SK-N-MC (cell line): ENCODE data around the gene TEAD1.

ENCODE experiments used
- DNase-seq: peaks from one replicate; pipeline ENCODE4 v3.0.0-alpha.2; 2011; ENCODE audit warnings: low read depth, low spot score
- H3K27ac ChIP-seq: fragments of 200-600 bp; sonication (generic); 2 replicates; pipeline ENCODE4 v1.5.1; 2016; ENCODE audit warnings: mixed run types
- H3K36me3 ChIP-seq: fragments of 200-600 bp; sonication (generic); 2 replicates; pipeline ENCODE4 v1.6.1; 2017; ENCODE audit warnings: antibody characterized with exemption, low read length, mixed read lengths; ENCODE audit not compliant: insufficient read depth
- H3K4me3 ChIP-seq: fragments of 200-600 bp; sonication (generic); 2 replicates; pipeline ENCODE4 v1.5.1; 2016
- H3K9ac ChIP-seq: fragments of 200-600 bp; sonication (generic); 2 replicates; pipeline ENCODE4 v1.8.0; 2017; ENCODE audit warnings: mixed run types, mixed read lengths; ENCODE audit not compliant: insufficient read length
- H3K9me3 ChIP-seq: fragments of 200-600 bp; sonication (generic); 2 replicates; pipeline ENCODE4 v1.6.1; 2017; ENCODE audit warnings: low read depth, mild to moderate bottlenecking, antibody characterized with exemption, low read length, moderate library complexity, mixed read lengths
- EZH2 ChIP-seq: fragments of 200-600 bp; sonication (generic); IDR thresholded peaks from one replicate; pipeline ENCODE4 v1.6.1; 2017; ENCODE audit warnings: antibody characterized with exemption
- FOXP2 ChIP-seq: optimal IDR thresholded peaks from 2 replicates; pipeline ENCODE3; 2011; ENCODE audit warnings: mild to moderate bottlenecking, moderate library complexity; ENCODE audit not compliant: insufficient read depth; ENCODE audit errors: extremely low read length, control extremely low read depth
- POLR2AphosphoS5 ChIP-seq: IDR thresholded peaks from 2 replicates; pipeline ENCODE4 v1.6.1; 2012; ENCODE audit warnings: mild to moderate bottlenecking, low read depth, low read length, borderline replicate concordance

TEAD1 gene

GRCh38 chr11:12813371-12814225, 139.4 kb downstream of the TEAD1 start:
- no peak overlapping the region for H3K9ac ChIP-seq
- TF ChIP-seq FOXP2 (no peak), POLR2AphosphoS5 (no peak), EZH2 (no peak)
- H3K4me3 ChIP-seq, result no peak overlapping the region
- no peaks in the 10 kb centered on the region for H3K36me3 ChIP-seq
- no peaks in the 10 kb centered on the region for H3K9me3 ChIP-seq
- H3K27ac ChIP-seq, result no peak overlapping the region
- no peak for DNase-seq

DNA sequence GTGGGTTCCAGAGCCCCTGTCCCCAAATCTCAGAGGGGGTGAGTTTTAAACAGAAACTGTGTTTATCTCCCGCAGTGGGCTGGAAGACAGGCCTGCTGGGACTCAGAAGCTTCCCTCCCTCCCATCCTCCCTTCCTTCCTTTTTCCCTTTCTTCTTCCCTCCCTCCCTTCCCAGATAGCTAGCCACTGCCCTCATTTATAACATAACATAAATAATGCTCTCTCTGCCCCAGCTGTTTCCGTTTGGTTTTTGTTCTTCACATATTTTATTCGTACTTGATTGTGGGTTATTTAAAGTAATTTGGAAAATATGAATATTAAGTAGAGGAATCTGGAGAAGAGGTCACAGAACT, 140.9 kb downstream of the TEAD1 start:
- no peak for DNase-seq
- TF ChIP-seq POLR2AphosphoS5, result no peak
- TF ChIP-seq EZH2, result no peak
- no peak for TF ChIP-seq FOXP2
- H3K36me3 ChIP-seq, result no peaks in the 10 kb centered on the region
- H3K4me3 ChIP-seq, result peak overlapping the region; percentile 58
- H3K27ac ChIP-seq, result peak overlapping the region; percentile 67
- H3K9me3 ChIP-seq, result no peaks in the 10 kb centered on the region
- no peak overlapping the region for H3K9ac ChIP-seq

GRCh38 chr11:12815931-12816494, 141.8 kb downstream of the TEAD1 start:
- DNase-seq, result no peak
- no peaks in the 10 kb centered on the region for H3K9me3 ChIP-seq

DNA sequence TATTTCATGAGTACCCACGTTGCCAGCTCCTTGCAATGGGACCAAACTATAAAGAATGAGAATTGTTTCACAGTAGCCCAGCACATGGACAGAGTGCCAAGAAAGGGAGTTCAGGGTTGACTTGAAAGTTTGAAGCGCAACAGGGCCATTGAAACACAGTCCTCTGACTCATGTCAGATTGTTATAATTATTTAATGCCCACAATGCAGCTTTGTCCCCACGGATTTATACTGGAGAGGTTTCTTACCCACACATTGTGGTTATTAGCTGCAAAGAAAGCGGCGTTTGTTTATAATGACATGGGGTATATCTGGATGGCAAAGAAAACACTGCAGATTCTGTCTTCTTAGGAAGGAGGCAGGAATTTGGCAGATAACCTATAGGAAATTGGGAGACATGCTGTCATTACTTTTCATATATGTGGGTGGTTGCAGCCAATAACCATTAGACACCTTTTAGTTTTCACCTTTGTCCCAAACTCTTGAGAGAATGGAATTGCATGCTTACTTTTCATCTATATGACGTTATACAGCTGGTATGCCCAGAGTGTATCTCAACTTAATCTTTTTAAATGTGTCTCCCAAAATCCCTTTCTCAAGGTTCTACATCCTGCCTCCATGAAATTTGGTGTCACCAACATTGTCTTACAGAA, 143.6 kb downstream of the TEAD1 start:
- TF ChIP-seq EZH2 (no peak), POLR2AphosphoS5 (no peak), FOXP2 (no peak)
- Histone ChIP-seq H3K27ac (no peak overlapping the region), H3K4me3 (no peak overlapping the region), H3K9me3 (no peaks in the 10 kb centered on the region), H3K9ac (no peak overlapping the region), H3K36me3 (no peaks in the 10 kb centered on the region)
- no peak for DNase-seq

More at GRCh38 chr11:12815931-12816494, 141.8 kb downstream of the TEAD1 start:
- H3K9ac ChIP-seq, result no peak overlapping the region
- H3K36me3 ChIP-seq, result no peaks in the 10 kb centered on the region
- TF ChIP-seq EZH2, result no peak
- no peak for TF ChIP-seq FOXP2
- no peak for TF ChIP-seq POLR2AphosphoS5
- H3K4me3 ChIP-seq, result no peak overlapping the region
- H3K27ac ChIP-seq, result no peak overlapping the region

DNA sequence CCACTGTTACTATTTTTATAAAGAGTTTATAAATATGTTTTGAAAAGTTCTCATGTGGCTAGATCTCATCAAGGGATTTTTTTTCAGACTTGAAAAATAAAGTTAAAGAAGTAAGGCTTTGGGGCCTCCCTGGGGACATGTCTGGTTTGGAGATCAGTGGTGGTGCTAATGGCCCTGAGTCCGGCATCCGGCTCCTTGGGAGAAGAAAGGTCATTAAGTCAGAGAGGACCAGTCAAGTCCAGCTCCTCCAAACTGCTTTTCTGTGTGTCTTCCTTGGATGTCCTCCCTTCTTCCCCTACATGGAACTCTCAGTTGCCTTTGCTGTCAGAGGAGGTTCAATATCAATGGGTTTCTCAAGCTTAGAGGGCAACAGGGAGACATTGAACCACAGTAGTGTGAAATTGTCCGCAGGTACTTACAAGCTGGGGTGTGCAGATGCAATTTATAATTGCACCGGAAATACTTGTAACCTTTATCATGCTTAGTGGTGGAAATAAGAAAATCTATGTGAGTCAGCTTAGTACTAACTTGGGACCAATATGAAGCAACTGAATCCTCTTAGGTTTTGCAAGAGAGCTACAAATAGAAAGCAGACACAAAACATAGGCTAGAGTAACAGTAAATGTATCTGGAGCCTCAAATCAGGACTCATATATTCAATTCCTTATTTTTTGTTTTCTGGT, 144.3 kb downstream of the TEAD1 start:
- TF ChIP-seq POLR2AphosphoS5 (no peak), EZH2 (no peak), FOXP2 (no peak)
- no peaks in the 10 kb centered on the region for H3K36me3 ChIP-seq
- H3K9me3 ChIP-seq, result no peaks in the 10 kb centered on the region
- no peak overlapping the region for H3K4me3 ChIP-seq
- no peak for DNase-seq
- H3K9ac ChIP-seq, result no peak overlapping the region
- H3K27ac ChIP-seq, result no peak overlapping the region

DNA sequence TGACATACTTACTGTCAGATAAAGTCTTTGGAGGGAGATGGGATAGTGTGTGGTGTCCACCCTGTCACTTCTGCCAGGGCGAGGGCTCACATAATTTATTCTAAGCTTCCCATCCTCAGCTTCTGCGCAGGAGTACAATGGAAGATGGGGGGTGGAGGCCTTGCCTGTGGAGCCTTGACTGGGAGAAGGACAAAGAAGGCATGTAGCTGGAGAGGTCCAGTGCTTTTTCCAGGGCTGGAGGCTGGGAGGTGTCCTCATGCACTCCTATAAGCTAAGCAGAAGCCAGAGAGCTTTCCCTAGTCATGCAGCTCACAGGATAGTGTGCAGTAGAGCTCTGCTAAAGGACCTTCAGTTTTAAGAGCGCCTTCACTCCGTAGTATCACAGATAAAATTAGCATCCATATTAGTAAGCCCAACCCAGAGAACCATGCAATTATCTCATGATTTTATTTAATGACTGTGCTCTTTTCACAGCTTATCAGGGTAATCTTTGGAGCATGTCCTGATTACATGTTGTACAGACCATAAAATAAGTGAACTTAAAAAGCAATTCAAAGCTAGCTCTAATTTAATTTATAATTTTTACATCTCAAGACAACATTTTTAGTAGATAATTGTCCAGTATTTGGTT, 148.3 kb downstream of the TEAD1 start:
- TF ChIP-seq FOXP2 (no peak), EZH2 (no peak), POLR2AphosphoS5 (no peak)
- no peak overlapping the region for H3K9ac ChIP-seq

DNA sequence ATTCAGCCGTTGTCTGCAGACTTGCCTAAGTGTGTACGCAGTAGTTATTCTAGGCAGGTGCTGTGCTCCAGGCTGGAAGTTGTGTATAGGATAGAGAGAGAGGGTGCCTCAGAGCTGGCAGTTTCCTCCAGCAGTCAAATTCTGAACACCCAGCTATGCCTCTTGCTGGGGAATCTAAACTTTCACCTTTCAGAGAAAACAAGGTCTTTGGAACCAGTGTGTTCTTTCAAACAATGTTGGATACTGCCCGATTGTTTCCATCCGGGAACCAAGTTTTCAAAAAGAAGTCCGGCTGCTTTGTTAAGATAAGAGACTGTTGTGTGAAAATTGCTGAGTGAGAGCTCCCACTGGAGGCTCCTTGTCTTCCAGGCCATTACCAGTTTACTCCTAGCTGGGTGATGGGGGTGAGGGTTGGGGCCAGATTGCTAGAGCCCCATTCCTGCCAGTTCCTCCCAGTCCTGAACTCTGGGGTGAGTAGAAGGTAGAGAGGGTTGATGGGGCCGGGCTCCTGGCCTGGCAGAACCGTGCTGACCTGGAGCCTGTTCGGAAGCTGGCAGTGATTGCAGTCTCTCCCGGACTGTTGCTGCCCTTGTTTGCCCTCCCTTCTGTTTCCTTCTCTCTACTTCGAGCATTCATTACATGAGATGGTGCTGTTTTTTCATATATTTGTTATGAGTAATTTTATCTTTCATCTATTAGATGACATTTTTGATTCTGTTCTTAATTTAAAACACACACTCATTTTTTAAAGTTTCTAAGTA, 150.2 kb downstream of the TEAD1 start:
- no peaks in the 10 kb centered on the region for H3K9me3 ChIP-seq
- H3K9ac ChIP-seq, result no peak overlapping the region
- H3K4me3 ChIP-seq, result no peak overlapping the region
- no peak for DNase-seq
- no peaks in the 10 kb centered on the region for H3K36me3 ChIP-seq
- H3K27ac ChIP-seq, result no peak overlapping the region
- TF ChIP-seq FOXP2 (no peak), POLR2AphosphoS5 (no peak)

More for the DNA sequence above, 148.3 kb downstream of the TEAD1 start:
- no peak for DNase-seq
- no peaks in the 10 kb centered on the region for H3K36me3 ChIP-seq
- H3K9me3 ChIP-seq, result no peaks in the 10 kb centered on the region
- H3K27ac ChIP-seq, result no peak overlapping the region
- H3K4me3 ChIP-seq, result no peak overlapping the region

- Histone ChIP-seq H3K9me3 (no peaks in the 10 kb centered on the region), H3K9ac (no peak overlapping the region), H3K4me3 (no peak overlapping the region), H3K36me3 (no peaks in the 10 kb centered on the region), H3K27ac (peak overlapping the region; percentile 61)
- DNase-seq, result no peak
- TF ChIP-seq FOXP2, result no peak
- TF ChIP-seq POLR2AphosphoS5, result no peak
- no peak for TF ChIP-seq EZH2
Observed at GRCh38 chr11:12826441-12826840, 152.2 kb downstream of the TEAD1 start.
